Activated T-cell treated with anti-CD3 and anti-CD28 coated beads, Interleukin-2, amount 50 U/mL, for 24 hours (primary cell): ENCODE results near the gene TUBA1C.
"Not testable (repeated sequence)": the region's sequence is repeated elsewhere in the genome, so short reads cannot be mapped to it uniquely, and the experiment has no call there.

Source experiments
- DNase-seq: peaks from one replicate; pipeline ENCODE4 v3.0.0-alpha.2; 2020
- H3K27ac Mint-ChIP-seq: 2 replicates; pipeline ENCODE4 v1.8.0; 2020; ENCODE audit warnings: mild to moderate bottlenecking, mixed read lengths
- H3K27me3 Mint-ChIP-seq: 2 replicates; pipeline ENCODE4 v1.8.0; 2020; ENCODE audit warnings: mixed read lengths
- H3K36me3 Mint-ChIP-seq: 2 replicates; pipeline ENCODE4 v1.8.0; 2020; ENCODE audit warnings: low read depth, mixed read lengths
- H3K4me1 Mint-ChIP-seq: 2 replicates; pipeline ENCODE4 v1.8.0; 2020; ENCODE audit warnings: low read depth, mixed read lengths
- H3K4me3 Mint-ChIP-seq: 2 replicates; pipeline ENCODE4 v1.8.0; 2020; ENCODE audit warnings: mild to moderate bottlenecking, moderate library complexity, mixed read lengths
- H3K9me3 Mint-ChIP-seq: 2 replicates; pipeline ENCODE4 v1.8.0; 2020; ENCODE audit warnings: mixed read lengths

The TUBA1C gene

DNA sequence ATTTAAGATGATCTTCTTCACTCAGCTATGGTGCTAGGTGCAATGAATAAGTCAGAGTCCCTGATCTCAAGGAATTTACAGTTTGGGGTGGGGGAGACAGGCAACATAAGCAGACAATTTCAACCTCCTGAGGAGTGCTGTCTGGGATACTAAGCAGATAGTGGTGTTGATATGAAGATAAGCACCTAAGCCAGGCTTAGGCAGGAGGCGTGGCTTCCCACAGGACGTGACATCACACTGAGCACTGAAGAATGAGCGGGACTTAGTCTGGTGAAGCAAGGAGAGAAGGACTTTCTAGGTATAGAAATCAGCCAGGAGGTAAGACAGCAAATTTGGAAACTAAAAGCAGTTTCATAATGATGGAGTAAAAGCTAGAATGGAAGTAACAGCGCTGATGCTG is 36.9 kb downstream of the TUBA1C start:
- DNase-seq, result no peak
- Mint-ChIP-seq H3K9me3 (no peaks in the 10 kb centered on the region), H3K4me1 (peaks cover 16% of the 10 kb centered on the region), H3K27me3 (peaks cover 53% of the 10 kb centered on the region), H3K27ac (no peak overlapping the region), H3K36me3 (no peaks in the 10 kb centered on the region), H3K4me3 (no peak overlapping the region)

DNA sequence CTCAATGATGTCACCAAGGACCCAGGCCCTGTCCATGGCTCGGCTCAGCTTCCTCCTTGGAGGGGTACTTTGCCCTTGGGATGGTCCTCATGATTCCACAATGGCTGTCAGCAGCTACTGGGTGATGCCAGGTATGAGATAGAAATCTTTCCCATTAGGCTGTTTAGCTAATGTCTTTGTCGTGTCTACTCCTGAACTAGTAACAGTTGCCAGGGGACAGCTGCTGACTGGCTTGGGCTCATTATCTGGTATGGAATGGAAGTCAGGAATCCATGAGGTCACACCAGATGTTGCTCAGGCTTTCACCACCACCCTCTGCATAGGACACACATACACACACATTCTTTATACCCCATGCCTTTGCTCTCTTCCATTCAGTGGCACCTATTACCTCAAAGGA is 39.3 kb downstream of the TUBA1C start:
- Mint-ChIP-seq H3K9me3 (no peaks in the 10 kb centered on the region), H3K4me1 (peaks cover 5% of the 10 kb centered on the region), H3K27ac (no peak overlapping the region), H3K4me3 (no peak overlapping the region), H3K27me3 (peaks cover 44% of the 10 kb centered on the region), H3K36me3 (no peaks in the 10 kb centered on the region)
- DNase-seq, result no peak

DNA sequence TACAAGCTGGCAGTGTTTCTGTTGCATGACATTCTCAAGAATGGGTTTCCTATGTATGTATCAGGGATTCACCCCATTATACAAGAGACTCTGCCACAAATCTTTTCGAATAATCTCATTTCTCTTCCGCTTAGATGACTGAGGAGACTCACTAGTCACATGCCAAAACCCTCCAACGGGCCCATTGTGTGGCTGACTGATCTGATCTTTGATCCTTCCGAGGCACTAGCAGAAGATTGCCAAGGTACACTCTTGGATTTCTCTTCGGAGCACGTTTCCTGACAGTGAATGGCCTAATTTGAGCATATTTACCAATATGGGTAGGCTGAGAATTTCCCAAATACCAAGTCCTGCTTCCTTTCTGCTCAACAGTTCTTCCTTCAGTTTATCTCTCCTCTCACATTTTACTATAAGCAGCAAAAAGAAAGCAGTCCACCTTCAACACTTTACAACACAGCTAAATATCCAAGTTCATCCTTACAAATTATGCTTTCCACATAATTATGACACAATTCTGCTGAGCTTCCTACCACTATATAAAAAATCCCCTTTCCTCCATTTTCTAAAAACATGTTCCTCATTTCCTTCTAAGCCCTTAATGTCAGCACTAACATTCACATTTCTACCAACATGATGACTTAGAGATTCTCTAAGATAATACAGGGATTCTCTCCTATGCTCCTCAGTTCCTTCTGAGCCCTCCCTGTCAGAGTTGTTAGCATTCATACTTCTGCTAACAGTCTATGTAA is 41.1 kb downstream of the TUBA1C start:
- H3K27ac Mint-ChIP-seq, result no peak overlapping the region
- H3K4me3 Mint-ChIP-seq, result no peak overlapping the region
- peaks cover 5% of the 10 kb centered on the region for H3K4me1 Mint-ChIP-seq
- no peak for DNase-seq
- peaks cover 47% of the 10 kb centered on the region for H3K27me3 Mint-ChIP-seq
- H3K9me3 Mint-ChIP-seq, result no peaks in the 10 kb centered on the region
- H3K36me3 Mint-ChIP-seq, result no peaks in the 10 kb centered on the region

DNA sequence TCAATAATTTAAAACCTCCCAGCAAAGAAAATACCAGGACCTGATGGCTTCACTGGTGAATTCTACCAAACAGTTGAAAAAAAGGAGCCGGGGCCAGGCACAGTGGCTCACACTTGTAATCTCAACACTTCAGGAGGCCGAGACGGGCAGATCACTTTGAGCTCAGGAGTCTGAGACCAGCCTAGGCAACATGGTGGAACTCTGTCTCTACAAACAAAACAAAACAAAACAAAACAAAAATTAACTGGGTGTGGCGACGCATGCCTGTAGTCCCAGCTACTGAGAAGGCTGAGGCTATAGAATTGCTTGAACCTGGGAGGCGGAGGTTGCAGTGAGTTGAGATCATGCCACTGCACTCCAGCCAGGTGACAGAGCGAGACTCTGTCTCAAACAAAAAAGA is 44.5 kb downstream of the TUBA1C start:
- no peak for DNase-seq
- Mint-ChIP-seq H3K27me3 (peaks cover 40% of the 10 kb centered on the region), H3K36me3 (no peaks in the 10 kb centered on the region), H3K4me3 (no peak overlapping the region), H3K4me1 (no peaks in the 10 kb centered on the region), H3K27ac (no peak overlapping the region), H3K9me3 (no peaks in the 10 kb centered on the region)

DNA sequence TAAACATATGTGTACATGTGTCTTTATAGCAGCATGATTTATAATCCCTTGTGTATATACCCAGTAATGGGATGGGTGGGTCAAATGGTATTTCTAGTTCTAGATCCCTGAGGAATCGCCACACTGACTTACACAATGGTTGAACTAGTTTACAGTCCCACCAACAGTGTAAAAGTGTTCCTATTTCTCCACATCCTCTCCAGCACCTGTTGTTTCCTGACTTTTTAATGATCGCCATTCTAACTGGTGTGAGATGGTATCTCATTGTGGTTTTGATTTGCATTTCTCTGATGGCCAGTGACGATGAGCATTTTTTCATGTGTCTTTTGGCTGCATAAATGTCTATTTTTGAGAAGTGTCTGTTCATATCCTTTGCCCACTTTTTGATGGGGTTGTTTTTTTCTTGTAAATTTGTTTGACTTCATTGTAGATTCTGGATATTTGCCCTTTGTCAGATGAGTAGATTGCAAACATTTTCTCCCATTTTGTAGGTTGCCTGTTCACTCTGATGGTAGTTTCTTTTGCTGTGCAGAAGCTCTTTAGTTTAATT is 45.6 kb downstream of the TUBA1C start:
- H3K27me3 Mint-ChIP-seq, result peaks cover 38% of the 10 kb centered on the region
- H3K9me3 Mint-ChIP-seq, H3K36me3 Mint-ChIP-seq, H3K27ac Mint-ChIP-seq, H3K4me1 Mint-ChIP-seq, DNase-seq, H3K4me3 Mint-ChIP-seq: not testable (repeated sequence)

DNA sequence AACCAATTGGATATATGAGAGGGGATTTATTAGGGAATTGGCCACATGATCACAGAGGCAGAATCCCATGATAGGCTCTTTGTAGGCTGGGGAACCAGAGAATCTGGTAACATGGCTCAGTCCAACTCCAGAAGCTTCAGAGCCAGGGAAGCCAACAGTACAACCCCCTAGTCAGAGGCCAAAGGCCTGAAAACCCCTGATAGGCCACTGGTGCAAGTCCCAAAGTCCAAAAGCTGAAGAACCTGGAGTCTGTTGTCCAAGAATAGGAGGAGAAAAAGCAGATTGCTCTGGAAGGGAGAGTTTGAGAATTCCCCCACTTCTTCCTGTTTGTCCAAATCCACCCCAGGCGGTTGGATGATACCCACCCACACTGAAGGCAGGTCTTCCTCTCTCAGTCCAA is 49.9 kb downstream of the TUBA1C start:
- Mint-ChIP-seq H3K4me3 (no peak overlapping the region), H3K27ac (no peak overlapping the region), H3K36me3 (no peaks in the 10 kb centered on the region), H3K9me3 (no peaks in the 10 kb centered on the region), H3K27me3 (peaks cover 15% of the 10 kb centered on the region), H3K4me1 (no peaks in the 10 kb centered on the region)
- DNase-seq, result no peak

DNA sequence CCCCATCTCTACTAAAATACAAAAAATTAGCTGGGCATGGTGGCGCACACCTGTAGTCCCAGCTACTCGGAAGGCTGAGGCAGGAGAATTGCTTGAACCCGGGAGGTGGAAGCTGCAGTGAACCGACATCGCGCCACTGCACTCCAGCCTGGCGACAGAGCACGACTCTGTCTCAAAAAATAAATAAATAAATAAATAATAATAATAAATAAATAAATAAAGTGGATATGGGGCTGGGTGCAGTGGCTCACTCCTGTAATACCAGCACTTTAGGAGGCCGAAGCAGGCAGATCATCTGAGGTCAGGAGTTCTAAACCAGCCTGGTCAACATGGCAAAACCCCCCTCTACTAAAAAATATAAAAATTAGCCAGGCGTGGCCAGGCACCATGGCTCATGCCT is 52.2 kb downstream of the TUBA1C start:
- H3K9me3 Mint-ChIP-seq, DNase-seq, H3K4me1 Mint-ChIP-seq, H3K27ac Mint-ChIP-seq, H3K36me3 Mint-ChIP-seq, H3K27me3 Mint-ChIP-seq, H3K4me3 Mint-ChIP-seq: not testable (repeated sequence)

GRCh38 chr12:49320411-49321103 is 55.7 kb downstream of the TUBA1C start:
- H3K27ac Mint-ChIP-seq, result peak overlapping the region; percentile 2
- H3K4me3 Mint-ChIP-seq, result not testable (repeated sequence)

DNA sequence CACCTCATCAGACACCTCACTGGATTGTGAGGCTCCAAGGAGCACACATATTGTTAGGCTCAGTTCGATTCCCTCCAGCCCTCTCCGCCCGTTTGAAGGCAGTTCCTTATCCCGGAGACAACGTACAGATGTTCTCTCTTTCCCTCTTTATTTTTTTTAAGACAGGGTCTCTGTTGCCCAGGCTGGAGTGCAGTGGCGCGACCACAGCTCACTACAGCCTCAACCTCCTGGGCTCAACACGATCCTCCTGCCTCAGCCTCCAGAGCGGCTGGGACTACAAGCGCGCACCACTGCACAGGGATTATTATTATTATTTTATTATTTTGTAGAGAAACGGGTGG is 57.5 kb downstream of the TUBA1C start:
- Mint-ChIP-seq H3K4me3 (peak overlapping the region; percentile 99), H3K9me3 (no peaks in the 10 kb centered on the region), H3K27me3 (no peaks in the 10 kb centered on the region), H3K4me1 (peaks cover 20% of the 10 kb centered on the region), H3K36me3 (peaks cover 39% of the 10 kb centered on the region), H3K27ac (peak overlapping the region; percentile 96)
- DNase-seq, result no peak

More at GRCh38 chr12:49320411-49321103, 55.7 kb downstream of the TUBA1C start:
- H3K36me3 Mint-ChIP-seq, result peaks cover 22% of the 10 kb centered on the region
- not testable (repeated sequence) for DNase-seq, H3K9me3 Mint-ChIP-seq, H3K27me3 Mint-ChIP-seq
- H3K4me1 Mint-ChIP-seq, result peaks cover 20% of the 10 kb centered on the region

DNA sequence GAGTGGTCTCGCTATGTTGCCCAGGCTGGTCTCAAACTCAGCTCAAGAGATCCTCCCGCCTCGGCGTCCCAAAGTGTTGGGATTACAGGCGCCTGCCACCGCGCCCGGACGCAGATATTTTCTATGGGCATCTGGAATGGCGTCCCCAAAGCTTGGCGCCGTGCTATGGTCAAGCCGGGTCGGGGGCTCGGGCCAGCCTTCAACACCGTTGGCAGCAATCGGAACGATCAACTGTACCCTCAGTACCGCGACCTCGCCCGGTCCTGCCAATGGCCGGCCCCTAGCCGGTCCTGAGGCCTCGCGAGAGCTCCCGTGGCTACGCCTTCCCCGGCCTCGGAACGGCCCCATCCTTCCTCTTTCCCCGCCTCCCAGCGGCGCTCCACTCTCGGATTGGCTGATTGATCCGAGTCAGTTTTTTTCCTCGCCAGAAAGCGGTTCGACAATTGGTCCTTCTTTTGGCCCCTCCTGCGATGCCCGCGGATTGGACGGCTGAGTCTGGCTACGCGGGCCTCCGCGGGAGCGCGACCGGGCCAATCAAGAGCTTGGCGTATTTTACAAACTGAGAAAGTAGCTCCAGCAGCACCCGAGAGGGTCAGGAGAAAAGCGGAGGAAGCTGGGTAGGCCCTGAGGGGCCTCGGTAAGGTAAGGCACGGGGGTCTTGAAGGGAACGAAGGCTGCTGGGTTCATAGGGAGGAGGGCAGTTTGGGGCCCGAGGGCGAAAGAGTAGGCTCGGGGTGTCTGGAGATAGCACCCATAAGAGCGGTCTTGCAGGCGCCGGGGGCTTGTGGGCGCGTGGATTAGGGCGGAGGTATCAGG is 58.0 kb downstream of the TUBA1C start, which contains the start of gene TROAP:
TROAP (plus strand) TSS at position 548 of the 816 bp plus-strand sequence. CDS start 354 bp downstream, outside the sequence.
- peak within 1 kb of the TSS; percentile 99 for H3K4me3 Mint-ChIP-seq
- H3K27me3 Mint-ChIP-seq, result no peaks in the 10 kb centered on the region
- H3K27ac Mint-ChIP-seq, result peak within 1 kb of the TSS; percentile 96
- peaks cover 43% of the 10 kb centered on the region for H3K36me3 Mint-ChIP-seq
- H3K9me3 Mint-ChIP-seq, result no peaks in the 10 kb centered on the region
- peak; percentile 95 for DNase-seq
- peaks cover 20% of the 10 kb centered on the region for H3K4me1 Mint-ChIP-seq

- H3K9me3 Mint-ChIP-seq, result no peaks in the 10 kb centered on the region
- H3K27ac Mint-ChIP-seq, result peak overlapping the region; percentile 96
- peaks cover 46% of the 10 kb centered on the region for H3K36me3 Mint-ChIP-seq
- DNase-seq, result no peak
- no peaks in the 10 kb centered on the region for H3K27me3 Mint-ChIP-seq
- peak overlapping the region; percentile 99 for H3K4me3 Mint-ChIP-seq
- H3K4me1 Mint-ChIP-seq, result peaks cover 20% of the 10 kb centered on the region
Observed at GRCh38 chr12:49323524-49324097, 58.7 kb downstream of the TUBA1C start.
